Lower lobe of right lung (tissue), 2 donors: ENCODE measurements around the gene TMED6. TPM values are rescaled to one million over a fixed set of nuclear protein-coding genes. Genes with fewer than 3 reads are reported as not detected.

Experiments
- ATAC-seq, 2 donors: fragments of 200-7000 bp; cut with Tn5 transposase; one replicate each; pipeline ENCODE4 v1.9.1; 2020 to 2022; ENCODE audit warnings: mild to moderate bottlenecking in 2 of 2, moderate library complexity in 2 of 2
- DNase-seq: peaks from one replicate; pipeline ENCODE4 v3.0.0-alpha.2; 2020
- H3K27ac ChIP-seq: fragments of 200-600 bp; one replicate; pipeline ENCODE4 v1.8.0; 2022
- H3K27me3 ChIP-seq: fragments of 200-600 bp; one replicate; pipeline ENCODE4 v1.8.0; 2022; ENCODE audit warnings: low read depth
- H3K36me3 ChIP-seq: fragments of 200-600 bp; one replicate; pipeline ENCODE4 v1.8.0; 2022; ENCODE audit warnings: mild to moderate bottlenecking
- H3K4me1 ChIP-seq: fragments of 200-600 bp; one replicate; pipeline ENCODE4 v1.8.0; 2022
- H3K4me3 ChIP-seq: fragments of 200-600 bp; one replicate; pipeline ENCODE4 v1.8.0; 2022; ENCODE audit warnings: mild to moderate bottlenecking
- H3K9me3 ChIP-seq: fragments of 200-600 bp; one replicate; pipeline ENCODE4 v1.8.0; 2022
- CTCF ChIP-seq: fragments of 200-600 bp; IDR thresholded peaks from one replicate; pipeline ENCODE4 v1.8.0; 2022; ENCODE audit warnings: antibody characterized with exemption, mild to moderate bottlenecking
- intact Hi-C: fragments of 100-400 bp; cut with DNase I; formaldehyde crosslinking; loops from one replicate; pipeline ENCODE4 v1.11.0; 2022
- total RNA-seq: library from RNA; stranded (reverse); fragmentation: NEBNext Ultra II Directional; extraction: Animal tissue kit (Norgen Biotek cat#: 25700); gene quantifications from one replicate; pipeline ENCODE4 v1.2.1, GENCODE V29; 2021
- donor health status: DM: no; HTN: yes; CAD: no; lungs with severe emphysema.

The TMED6 gene
- total RNA-seq, 1 donor from 2014 or later: 0.77 TPM

- Histone ChIP-seq H3K36me3 (no peaks in the 10 kb centered on the region), H3K27me3 (no peaks in the 10 kb centered on the region), H3K27ac (no peak overlapping the region), H3K4me1 (peaks cover 36% of the 10 kb centered on the region), H3K4me3 (no peak overlapping the region), H3K9me3 (no peaks in the 10 kb centered on the region)
- no peak for DNase-seq
- ATAC-seq: no peak
- intact Hi-C loops: no loop called here
- TF ChIP-seq CTCF: no peak
Measured at GRCh38 chr16:69393898-69394849, 42.6 kb upstream of the TMED6 start.

- TF ChIP-seq CTCF: no peak
- no peaks in the 10 kb centered on the region for H3K9me3 ChIP-seq
- no peak overlapping the region for H3K4me3 ChIP-seq
- H3K27me3 ChIP-seq: no peaks in the 10 kb centered on the region
- no peak overlapping the region for H3K27ac ChIP-seq
- DNase-seq (no peak), ATAC-seq (no peak)
- intact Hi-C loops: no loop called here
- H3K4me1 ChIP-seq: peaks cover 10% of the 10 kb centered on the region
- H3K36me3 ChIP-seq: peaks cover 26% of the 10 kb centered on the region
Measured at GRCh38 chr16:69386596-69386995, 35.0 kb upstream of the TMED6 start.

- intact Hi-C loops: no loop called here
- DNase-seq: no peak
- no peak for TF ChIP-seq CTCF
- ATAC-seq: no peak
- H3K4me3 ChIP-seq: peak overlapping the region; percentile 77
- peaks cover 16% of the 10 kb centered on the region for H3K4me1 ChIP-seq
- H3K36me3 ChIP-seq: peaks cover 41% of the 10 kb centered on the region
- H3K27me3 ChIP-seq: no peaks in the 10 kb centered on the region
- H3K9me3 ChIP-seq: no peaks in the 10 kb centered on the region
- peak overlapping the region; percentile 92 for H3K27ac ChIP-seq
Measured at GRCh38 chr16:69384974-69385373, 33.4 kb upstream of the TMED6 start.

GRCh38 chr16:69382421-69382820 is 30.8 kb upstream of the TMED6 start:
- ATAC-seq (no peak), DNase-seq (no peak)
- peaks cover 16% of the 10 kb centered on the region for H3K4me1 ChIP-seq
- peaks cover 67% of the 10 kb centered on the region for H3K36me3 ChIP-seq
- no peak overlapping the region for H3K4me3 ChIP-seq
- H3K9me3 ChIP-seq: no peaks in the 10 kb centered on the region
- intact Hi-C loops: no loop called here
- TF ChIP-seq CTCF: no peak
- no peak overlapping the region for H3K27ac ChIP-seq
- H3K27me3 ChIP-seq: no peaks in the 10 kb centered on the region

GRCh38 chr16:69381231-69381630 is 29.6 kb upstream of the TMED6 start:
- intact Hi-C loops: no loop called here
- H3K4me1 ChIP-seq: peaks cover 16% of the 10 kb centered on the region
- no peak for ATAC-seq
- no peak for DNase-seq
- H3K9me3 ChIP-seq: no peaks in the 10 kb centered on the region
- H3K36me3 ChIP-seq: peaks cover 68% of the 10 kb centered on the region
- TF ChIP-seq CTCF: no peak
- no peak overlapping the region for H3K4me3 ChIP-seq
- H3K27me3 ChIP-seq: no peaks in the 10 kb centered on the region
- no peak overlapping the region for H3K27ac ChIP-seq
